ENCODE results near the gene AKR1B1.
A peak's percentile ranks its signal among the peaks of the same experiment; 100 is the strongest.
"Not testable (repeated sequence)": the region's sequence is repeated elsewhere in the genome, so short reads cannot be mapped to it uniquely, and the experiment has no call there.

The AKR1B1 gene

GRCh38 chr7:134458806-134459698 is at the start of gene AKR1B1:
Gene AKR1B1, minus strand, starts transcription at chr7:134459100. Its CDS starts 38 bp downstream, at chr7:134459062.
- peak; percentile 78 for DNase-seq

GRCh38 chr7:134505856-134506255 is 47.0 kb upstream of the AKR1B1 start:
- no peak for DNase-seq

GRCh38 chr7:134504660-134505164 is 45.8 kb upstream of the AKR1B1 start:
- DNase-seq: no peak

GRCh38 chr7:134502463-134503371 is 43.8 kb upstream of the AKR1B1 start:
- DNase-seq: no peak

- DNase-seq: no peak
Observed at GRCh38 chr7:134500982-134501381, 42.1 kb upstream of the AKR1B1 start.

GRCh38 chr7:134500406-134500805 is 41.5 kb upstream of the AKR1B1 start:
- no peak for DNase-seq

- no peak for DNase-seq
Observed at GRCh38 chr7:134495546-134495945, 36.6 kb upstream of the AKR1B1 start.

- no peak for DNase-seq
Observed at GRCh38 chr7:134493091-134493490, 34.2 kb upstream of the AKR1B1 start.

GRCh38 chr7:134487721-134488120 is 28.8 kb upstream of the AKR1B1 start:
- not testable (repeated sequence) for DNase-seq

GRCh38 chr7:134485203-134485602 is 26.3 kb upstream of the AKR1B1 start:
- DNase-seq: no peak

GRCh38 chr7:134483296-134483695 is 24.4 kb upstream of the AKR1B1 start:
- DNase-seq: no peak

- no peak for DNase-seq
Observed at GRCh38 chr7:134482858-134483257, 24.0 kb upstream of the AKR1B1 start.

GRCh38 chr7:134481167-134481566 is 22.3 kb upstream of the AKR1B1 start:
- DNase-seq: no peak

- no peak for DNase-seq
Observed at GRCh38 chr7:134480730-134481129, 21.8 kb upstream of the AKR1B1 start.

- DNase-seq: no peak
Observed at GRCh38 chr7:134480202-134480601, 21.3 kb upstream of the AKR1B1 start.

- no peak for DNase-seq
Observed at GRCh38 chr7:134478707-134479106, 19.8 kb upstream of the AKR1B1 start.

GRCh38 chr7:134477954-134478353 is 19.1 kb upstream of the AKR1B1 start:
- DNase-seq: no peak

- DNase-seq: no peak
Observed at GRCh38 chr7:134476044-134476443, 17.1 kb upstream of the AKR1B1 start.

- DNase-seq: no peak
Observed at GRCh38 chr7:134474828-134475227, 15.9 kb upstream of the AKR1B1 start.

GRCh38 chr7:134473861-134474291 is 15.0 kb upstream of the AKR1B1 start:
- no peak for DNase-seq

- no peak for DNase-seq
Observed at GRCh38 chr7:134472572-134473244, 13.8 kb upstream of the AKR1B1 start.

GRCh38 chr7:134470864-134471263 is 12.0 kb upstream of the AKR1B1 start:
- no peak for DNase-seq

- no peak for DNase-seq
Observed at GRCh38 chr7:134469622-134470021, 10.7 kb upstream of the AKR1B1 start.
